ENCODE data around the gene SMNDC1. TPM values are rescaled to one million over a fixed set of nuclear protein-coding genes. Genes with fewer than 3 reads are reported as not detected.

The SMNDC1 gene
- total RNA-seq, 4 donors from 2014 or later: 9.7 to 17.0 (median 13.1) TPM

DNA sequence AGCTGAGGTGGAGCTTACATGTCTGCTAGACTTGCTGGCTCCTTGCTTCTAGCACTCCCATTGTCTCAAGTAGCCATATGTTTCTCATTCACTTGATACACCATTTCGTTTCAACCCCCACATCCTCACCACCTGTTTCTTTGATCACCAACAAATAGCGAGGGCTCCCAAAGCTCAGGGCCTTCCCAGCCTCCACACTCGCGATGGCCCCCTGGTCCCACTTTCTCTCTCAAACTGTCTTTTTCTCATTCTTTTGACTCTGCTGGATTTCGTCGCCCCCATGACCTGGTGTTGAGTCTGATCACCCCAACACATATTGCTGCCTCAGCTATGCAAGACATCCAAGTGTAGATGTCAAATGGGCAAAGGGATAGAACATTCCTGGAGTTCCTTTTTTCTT lies 26.0 kb upstream of the SMNDC1 start:
- DNase-seq (ENCODE audit: extremely low spot score): no peak
- intact Hi-C loops (cut with DNase I): no loop called here
- Histone ChIP-seq H3K4me3 (no peak overlapping the region), H3K27me3 (no peaks in the 10 kb centered on the region), H3K9me3 (peaks cover 0 to 19% (median 7%) of the 10 kb centered on the region in 4 donors), H3K27ac (replicated peaks in 1 of 4) (no peak overlapping the region), H3K36me3 (no peaks in the 10 kb centered on the region), H3K4me1 (peaks cover 2 to 6% (median 2%) of the 10 kb centered on the region in 4 donors)
- 86% methylated on average over 6 of the region's 6 CpGs for WGBS
- TF ChIP-seq POLR2AphosphoS5 (IDR thresholded peaks at IDR 0.05) (no peak), POLR2A (IDR thresholded peaks at IDR 0.05; ENCODE audit: low read depth) (no peak), EP300 (IDR thresholded peaks at IDR 0.05) (no peak)
- TF ChIP-seq, protein P1, sequence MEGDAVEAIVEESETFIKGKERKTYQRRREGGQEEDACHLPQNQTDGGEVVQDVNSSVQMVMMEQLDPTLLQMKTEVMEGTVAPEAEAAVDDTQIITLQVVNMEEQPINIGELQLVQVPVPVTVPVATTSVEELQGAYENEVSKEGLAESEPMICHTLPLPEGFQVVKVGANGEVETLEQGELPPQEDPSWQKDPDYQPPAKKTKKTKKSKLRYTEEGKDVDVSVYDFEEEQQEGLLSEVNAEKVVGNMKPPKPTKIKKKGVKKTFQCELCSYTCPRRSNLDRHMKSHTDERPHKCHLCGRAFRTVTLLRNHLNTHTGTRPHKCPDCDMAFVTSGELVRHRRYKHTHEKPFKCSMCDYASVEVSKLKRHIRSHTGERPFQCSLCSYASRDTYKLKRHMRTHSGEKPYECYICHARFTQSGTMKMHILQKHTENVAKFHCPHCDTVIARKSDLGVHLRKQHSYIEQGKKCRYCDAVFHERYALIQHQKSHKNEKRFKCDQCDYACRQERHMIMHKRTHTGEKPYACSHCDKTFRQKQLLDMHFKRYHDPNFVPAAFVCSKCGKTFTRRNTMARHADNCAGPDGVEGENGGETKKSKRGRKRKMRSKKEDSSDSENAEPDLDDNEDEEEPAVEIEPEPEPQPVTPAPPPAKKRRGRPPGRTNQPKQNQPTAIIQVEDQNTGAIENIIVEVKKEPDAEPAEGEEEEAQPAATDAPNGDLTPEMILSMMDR (IDR thresholded peaks at IDR 0.05): no peak

DNA sequence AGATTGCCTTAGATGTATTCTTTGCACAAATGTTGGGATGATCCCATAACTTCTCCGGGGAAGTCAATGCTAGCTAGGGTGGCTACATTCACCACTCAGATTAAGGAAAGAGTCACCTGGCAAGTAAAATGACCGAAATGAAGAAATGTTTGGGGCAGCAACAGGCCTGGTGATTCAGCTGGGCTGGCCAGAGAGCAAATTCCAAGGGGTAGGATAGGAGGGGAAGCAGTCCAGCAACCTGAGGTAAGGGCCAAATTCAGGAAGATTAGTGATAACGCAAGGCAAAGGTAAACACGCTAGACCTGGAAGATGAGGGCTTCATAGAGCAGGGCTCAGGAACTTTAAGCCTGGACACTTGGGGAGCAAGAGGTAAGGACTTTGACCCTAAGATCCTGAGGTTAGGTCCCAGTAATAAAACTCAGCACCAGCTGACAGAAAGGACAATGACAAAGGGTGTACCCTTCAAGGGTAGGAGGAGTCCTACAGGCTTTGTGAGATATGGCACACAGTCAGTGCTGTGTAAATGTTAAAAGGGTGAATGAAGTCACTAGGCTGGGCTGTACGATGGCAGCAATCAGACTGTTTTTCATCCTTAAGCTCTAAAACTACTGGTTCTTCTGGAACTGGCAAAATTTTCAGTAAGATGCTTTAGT lies 22.7 kb upstream of the SMNDC1 start:
- no peaks in the 10 kb centered on the region for H3K4me1 ChIP-seq
- peaks cover 0 to 21% (median 7%) of the 10 kb centered on the region in 4 donors for H3K9me3 ChIP-seq
- H3K27ac ChIP-seq (replicated peaks in 1 of 4): no peak overlapping the region
- no peaks in the 10 kb centered on the region for H3K36me3 ChIP-seq
- no peak for DNase-seq (ENCODE audit: extremely low spot score)
- WGBS: 94% methylated on average over 5 of the region's 5 CpGs
- H3K4me3 ChIP-seq: no peak overlapping the region
- H3K27me3 ChIP-seq: no peaks in the 10 kb centered on the region
- TF ChIP-seq EP300 (IDR thresholded peaks at IDR 0.05) (no peak), POLR2AphosphoS5 (IDR thresholded peaks at IDR 0.05) (no peak), POLR2A (IDR thresholded peaks at IDR 0.05; ENCODE audit: low read depth) (no peak)
- TF ChIP-seq, protein P1 (IDR thresholded peaks at IDR 0.05): no peak
- intact Hi-C loops (cut with DNase I): no loop called here

DNA sequence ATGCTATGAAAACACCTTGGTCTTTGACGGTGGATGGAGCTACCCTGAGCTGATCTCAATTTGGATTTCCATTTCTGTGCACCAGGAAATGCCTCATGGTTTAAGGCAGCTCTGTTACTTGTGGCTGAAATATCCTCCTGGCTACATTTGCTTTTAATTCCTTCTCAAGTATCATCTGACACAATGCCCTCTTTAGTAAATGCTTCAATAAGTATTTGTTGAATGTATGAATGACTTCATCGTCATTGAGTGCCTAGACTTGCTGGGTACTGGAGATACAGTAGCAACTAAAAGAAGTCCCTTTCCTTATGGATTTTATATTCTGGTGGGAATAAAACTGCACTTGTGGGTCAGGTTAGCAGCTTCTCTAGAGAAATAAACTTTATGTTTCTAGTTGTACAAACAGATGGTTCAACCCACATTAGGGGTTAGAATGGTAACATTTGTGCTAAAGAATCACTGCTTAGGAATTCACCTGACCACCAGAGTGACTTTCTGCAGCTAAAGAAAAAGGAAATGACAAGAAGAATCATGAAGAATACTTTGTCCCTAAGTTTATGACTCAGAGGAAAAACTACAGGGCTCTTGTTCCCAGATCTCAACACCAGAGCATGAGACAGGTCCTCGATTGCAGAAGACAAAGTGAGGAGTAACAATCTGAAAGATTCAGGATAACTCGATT lies 21.8 kb upstream of the SMNDC1 start:
- DNase-seq (ENCODE audit: extremely low spot score): no peak
- WGBS: 89% methylated on average over 4 of the region's 4 CpGs
- Histone ChIP-seq H3K27me3 (no peaks in the 10 kb centered on the region), H3K36me3 (no peaks in the 10 kb centered on the region), H3K4me3 (no peak overlapping the region), H3K9me3 (peaks cover 0 to 28% (median 15%) of the 10 kb centered on the region in 4 donors), H3K27ac (replicated peaks in 1 of 4) (no peak overlapping the region), H3K4me1 (no peaks in the 10 kb centered on the region)
- no peak for TF ChIP-seq POLR2A (IDR thresholded peaks at IDR 0.05; ENCODE audit: low read depth)
- TF ChIP-seq, protein P1 (IDR thresholded peaks at IDR 0.05): no peak
- TF ChIP-seq POLR2AphosphoS5 (IDR thresholded peaks at IDR 0.05): no peak
- no peak for TF ChIP-seq EP300 (IDR thresholded peaks at IDR 0.05)
- intact Hi-C loops (cut with DNase I): no loop called here

DNA sequence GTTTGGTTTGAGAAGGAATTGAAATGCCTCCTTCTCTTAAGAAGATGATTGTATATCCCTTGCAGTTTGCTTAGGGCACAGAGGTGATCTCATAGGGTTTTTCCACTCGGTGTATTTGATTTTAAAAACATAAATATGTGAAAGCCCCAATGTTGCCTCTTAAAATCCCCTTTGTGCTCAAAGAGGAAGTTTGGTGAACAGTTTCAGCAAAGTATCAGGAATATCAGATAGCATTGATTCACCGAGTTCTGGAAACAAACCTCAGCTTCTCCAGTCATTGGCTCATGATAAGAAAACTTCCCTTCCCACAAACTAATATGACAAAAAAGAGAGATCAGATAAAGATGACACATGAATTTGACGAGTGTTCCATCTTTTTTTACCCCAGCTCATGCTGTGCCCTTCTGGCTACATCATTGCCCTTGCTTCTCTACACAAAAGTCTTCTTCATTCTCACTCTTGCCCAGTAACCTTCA lies 20.1 kb upstream of the SMNDC1 start:
- Histone ChIP-seq H3K27ac (replicated peaks in 1 of 4) (no peak overlapping the region), H3K36me3 (no peaks in the 10 kb centered on the region), H3K4me1 (no peaks in the 10 kb centered on the region), H3K4me3 (no peak overlapping the region), H3K27me3 (no peaks in the 10 kb centered on the region), H3K9me3 (peaks cover 0 to 24% (median 17%) of the 10 kb centered on the region in 4 donors)
- DNase-seq (ENCODE audit: extremely low spot score): no peak
- intact Hi-C loops (cut with DNase I): no loop called here
- TF ChIP-seq POLR2A (IDR thresholded peaks at IDR 0.05; ENCODE audit: low read depth): no peak
- TF ChIP-seq, protein P1 (IDR thresholded peaks at IDR 0.05): no peak
- TF ChIP-seq EP300 (IDR thresholded peaks at IDR 0.05): no peak
- no peak for TF ChIP-seq POLR2AphosphoS5 (IDR thresholded peaks at IDR 0.05)
- 70% methylated on average over 3 of the region's 3 CpGs for WGBS

Measured in esophagus muscularis mucosa (tissue), 4 donors.